Mesenchymal stem cell (in vitro differentiated cells and primary cell): ENCODE results near the gene CPNE5.

Experiments
- DNase-seq: peaks from one replicate; pipeline ENCODE4 v3.0.0-alpha.2; 2013
- H2AFZ ChIP-seq: one replicate; pipeline ENCODE4 v1.6.1; 2013; ENCODE audit warnings: low read depth, mild to moderate bottlenecking, control low read depth, inconsistent platforms, low read length, moderate library complexity
- H2AK5ac ChIP-seq: 2 replicates; pipeline ENCODE4 v1.6.1; 2013; ENCODE audit warnings: low read length, moderate library complexity, mild to moderate bottlenecking, inconsistent platforms; ENCODE audit not compliant: severe bottlenecking
- H2BK120ac ChIP-seq: one replicate; pipeline ENCODE4 v1.6.1; 2013; ENCODE audit warnings: low read depth, mild to moderate bottlenecking, inconsistent platforms, low read length, moderate library complexity
- H2BK12ac ChIP-seq, 2 experiments: one replicate each; pipeline ENCODE4 v1.6.1; 2013; ENCODE audit warnings: inconsistent platforms in 2 of 2, low read length in 2 of 2, mild to moderate bottlenecking in 2 of 2, moderate library complexity in 2 of 2, control low read depth in 1 of 2
- H2BK15ac ChIP-seq: one replicate; pipeline ENCODE4 v1.6.1; 2013; ENCODE audit warnings: mild to moderate bottlenecking, low read depth, inconsistent platforms; ENCODE audit not compliant: poor library complexity, severe bottlenecking
- H2BK5ac ChIP-seq: 2 replicates; pipeline ENCODE4 v1.6.1; 2013; ENCODE audit warnings: low read depth, mild to moderate bottlenecking, low read length, control low read depth, inconsistent platforms; ENCODE audit not compliant: poor library complexity, severe bottlenecking
- H3K14ac ChIP-seq, 2 experiments: one replicate each; pipeline ENCODE4 v1.6.1; 2013; ENCODE audit warnings: inconsistent platforms in 2 of 2, low read length in 2 of 2, control low read depth in 1 of 2, mild to moderate bottlenecking in 1 of 2, moderate library complexity in 1 of 2
- H3K18ac ChIP-seq, 2 experiments: one replicate each; pipeline ENCODE4 v1.6.1; 2013; ENCODE audit warnings: inconsistent platforms in 2 of 2, low read length in 2 of 2, control low read depth in 1 of 2, low read depth in 1 of 2, mild to moderate bottlenecking in 1 of 2
- H3K23ac ChIP-seq, 2 experiments: one replicate each; pipeline ENCODE4 v1.6.1; 2013; ENCODE audit warnings: inconsistent platforms in 2 of 2, low read length in 2 of 2, mild to moderate bottlenecking in 2 of 2, moderate library complexity in 2 of 2, control low read depth in 1 of 2
- H3K27ac ChIP-seq: 2 replicates; pipeline ENCODE4 v1.5.1; 2013; ENCODE audit warnings: mild to moderate bottlenecking, moderate library complexity, low read length, control low read depth, inconsistent platforms; ENCODE audit not compliant: poor library complexity, severe bottlenecking
- H3K27me3 ChIP-seq, 2 experiments: 2 replicates each; pipeline versions ENCODE4 v1.6.1 to v1.7.0; 2013; ENCODE audit warnings: low read length in 2 of 2, mild to moderate bottlenecking in 2 of 2, moderate library complexity in 2 of 2, control low read depth in 1 of 2, inconsistent platforms in 1 of 2; ENCODE audit not compliant: control insufficient read depth in 1 of 2, insufficient read depth in 1 of 2
- H3K36me3 ChIP-seq, 2 experiments: 2 replicates each; pipeline versions ENCODE4 v1.6.1 to v1.7.0; 2013; ENCODE audit warnings: low read length in 2 of 2, control low read depth in 1 of 2, inconsistent platforms in 1 of 2, low read depth in 1 of 2, mild to moderate bottlenecking in 1 of 2; ENCODE audit not compliant: insufficient read depth in 2 of 2, control insufficient read depth in 1 of 2
- H3K4ac ChIP-seq, 2 experiments: one replicate each; pipeline ENCODE4 v1.6.1; 2013; ENCODE audit warnings: inconsistent platforms in 2 of 2, low read length in 2 of 2, mild to moderate bottlenecking in 2 of 2, moderate library complexity in 2 of 2, control low read depth in 1 of 2, low read depth in 1 of 2
- H3K4me1 ChIP-seq: 2 replicates; pipeline ENCODE4 v1.6.1; 2013; ENCODE audit warnings: low read depth, low read length, control low read depth; ENCODE audit not compliant: control insufficient read depth, insufficient read depth
- H3K4me2 ChIP-seq: 2 replicates; pipeline ENCODE4 v1.6.1; 2013; ENCODE audit warnings: low read length, mild to moderate bottlenecking, inconsistent platforms; ENCODE audit not compliant: poor library complexity, severe bottlenecking
- H3K4me3 ChIP-seq, 2 experiments: 2 replicates each; pipeline versions ENCODE4 v1.5.1 to v1.7.0; 2013; ENCODE audit warnings: low read length in 2 of 2, mild to moderate bottlenecking in 2 of 2, control low read depth in 1 of 2, low read depth in 1 of 2; ENCODE audit not compliant: insufficient read depth in 1 of 2
- H3K79me1 ChIP-seq: replicated peaks from 2 replicates; pipeline ENCODE4 v1.6.1; 2013; ENCODE audit warnings: mild to moderate bottlenecking, control low read depth, low read length, inconsistent platforms; ENCODE audit not compliant: poor library complexity, severe bottlenecking
- H3K9ac ChIP-seq: 2 replicates; pipeline ENCODE4 v1.7.0; 2013; ENCODE audit warnings: mild to moderate bottlenecking, low read length, moderate library complexity
- H3K9me3 ChIP-seq: 2 replicates; pipeline ENCODE4 v1.7.0; 2013; ENCODE audit warnings: mild to moderate bottlenecking, low read length; ENCODE audit not compliant: control insufficient read depth
- H4K8ac ChIP-seq: one replicate; pipeline ENCODE4 v1.6.1; 2013; ENCODE audit warnings: inconsistent platforms, mild to moderate bottlenecking, low read length, moderate library complexity
- H4K91ac ChIP-seq: one replicate; pipeline ENCODE4 v1.6.1; 2013; ENCODE audit warnings: mild to moderate bottlenecking, low read length, inconsistent platforms
- WGBS: methylation state at CpG from one replicate; pipeline ENCODE4 v1.1.7; 2013; ENCODE audit warnings: mixed read lengths; 5-methylcytosine and 5-hydroxymethylcytosine counted together

The CPNE5 gene

GRCh38 chr6:36784376-36784636 lies 54.9 kb downstream of the CPNE5 start:
- no peak overlapping the region for H2BK12ac ChIP-seq
- H3K27ac ChIP-seq, result no peak overlapping the region
- no peak overlapping the region for H3K4me3 ChIP-seq
- H4K91ac ChIP-seq, result no peak overlapping the region
- H3K27me3 ChIP-seq, result peaks cover 18 to 59% of the 10 kb centered on the region in 2 experiments
- H3K9ac ChIP-seq, result no peak overlapping the region
- H3K4me2 ChIP-seq, result no peak overlapping the region
- no peaks in the 10 kb centered on the region for H3K79me1 ChIP-seq
- H2BK5ac ChIP-seq, result no peak overlapping the region
- no peak overlapping the region for H3K14ac ChIP-seq
- H2BK15ac ChIP-seq, result no peak overlapping the region
- H3K18ac ChIP-seq, result no peak overlapping the region
- H2BK120ac ChIP-seq, result no peak overlapping the region
- no peaks in the 10 kb centered on the region for H3K36me3 ChIP-seq
- H3K23ac ChIP-seq, result no peak overlapping the region
- no peak for DNase-seq
- H3K4ac ChIP-seq, result no peak overlapping the region
- no peaks in the 10 kb centered on the region for H3K4me1 ChIP-seq
- H2AFZ ChIP-seq, result no peak overlapping the region
- 65% methylated on average over 3 of the region's 3 CpGs for WGBS
- no peak overlapping the region for H2AK5ac ChIP-seq
- no peaks in the 10 kb centered on the region for H3K9me3 ChIP-seq
- no peak overlapping the region for H4K8ac ChIP-seq

DNA sequence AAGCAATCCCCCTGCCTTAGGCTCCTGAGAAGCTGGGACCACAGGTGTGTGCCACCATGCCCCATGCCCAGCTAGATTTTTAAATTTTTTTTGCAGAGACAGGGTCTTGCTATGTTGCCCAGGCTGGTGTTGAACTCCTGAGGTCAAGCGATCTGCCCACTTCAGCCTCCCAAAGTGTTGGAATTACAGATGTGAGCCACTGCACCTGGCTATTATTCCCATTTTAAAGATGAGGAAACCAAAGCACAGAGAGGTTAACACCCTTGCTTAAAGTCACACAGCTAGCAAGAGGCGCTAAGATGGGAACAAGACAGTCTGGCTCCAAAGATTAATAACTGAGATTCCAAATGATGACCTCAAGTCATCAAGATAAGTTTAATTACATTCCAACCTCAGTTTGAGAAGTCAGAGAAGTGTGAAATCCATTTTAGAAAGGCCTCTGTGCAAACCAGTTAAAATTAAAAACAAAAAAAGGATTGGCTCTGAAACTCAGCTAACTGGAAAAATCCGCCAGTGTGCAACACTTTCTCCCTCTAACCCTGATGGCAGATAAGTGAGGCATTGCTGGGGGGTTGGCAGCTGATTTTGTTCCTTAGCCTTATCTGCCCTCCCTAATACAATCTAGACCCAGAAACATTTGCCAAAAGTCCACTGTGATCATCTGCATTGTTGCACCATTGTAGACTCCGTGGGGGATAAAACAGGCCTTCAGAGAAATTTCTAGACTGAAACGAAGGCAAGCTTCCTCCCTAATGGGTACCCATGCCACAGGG lies 55.5 kb downstream of the CPNE5 start:
- no peaks in the 10 kb centered on the region for H3K36me3 ChIP-seq
- H4K91ac ChIP-seq, result no peak overlapping the region
- no peak overlapping the region for H3K4ac ChIP-seq
- no peak overlapping the region for H3K4me3 ChIP-seq
- no peaks in the 10 kb centered on the region for H3K79me1 ChIP-seq
- H3K4me1 ChIP-seq, result no peaks in the 10 kb centered on the region
- H2AFZ ChIP-seq, result no peak overlapping the region
- no peak overlapping the region for H2BK15ac ChIP-seq
- H3K9me3 ChIP-seq, result no peaks in the 10 kb centered on the region
- WGBS, result 83% methylated on average over 5 of the region's 5 CpGs
- DNase-seq, result no peak
- H2BK5ac ChIP-seq, result no peak overlapping the region
- no peak overlapping the region for H3K27ac ChIP-seq
- H3K4me2 ChIP-seq, result no peak overlapping the region
- no peak overlapping the region for H3K9ac ChIP-seq
- H3K23ac ChIP-seq, result no peak overlapping the region
- no peak overlapping the region for H3K14ac ChIP-seq
- peaks cover 16 to 59% of the 10 kb centered on the region in 2 experiments for H3K27me3 ChIP-seq
- no peak overlapping the region for H2AK5ac ChIP-seq
- no peak overlapping the region for H2BK12ac ChIP-seq
- H3K18ac ChIP-seq, result no peak overlapping the region
- H4K8ac ChIP-seq, result no peak overlapping the region
- no peak overlapping the region for H2BK120ac ChIP-seq

DNA sequence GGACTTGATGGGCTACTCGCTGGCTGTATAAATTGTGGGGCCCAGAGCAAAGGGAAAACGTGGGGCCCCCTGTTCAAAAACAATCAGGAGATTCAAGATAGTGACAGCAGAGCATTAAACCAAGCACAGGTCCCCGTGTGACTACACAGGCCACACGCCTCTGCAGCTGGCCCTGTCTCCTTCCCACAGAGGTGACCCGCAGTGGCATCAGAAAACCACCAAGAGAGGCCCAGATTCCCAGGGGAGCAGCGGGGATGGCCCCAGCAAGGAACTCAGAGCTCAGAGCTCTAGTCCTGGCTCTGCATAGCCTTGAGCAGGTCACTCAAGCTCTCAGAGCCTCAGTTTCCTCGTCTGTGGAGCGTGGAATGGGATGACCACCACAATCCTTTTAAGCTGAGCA lies 57.6 kb downstream of the CPNE5 start:
- Histone ChIP-seq H2AFZ (no peak overlapping the region), H2AK5ac (no peak overlapping the region), H3K4ac (no peak overlapping the region), H2BK5ac (no peak overlapping the region), H2BK15ac (no peak overlapping the region), H4K91ac (peak overlapping the region; percentile 23), H3K27ac (no peak overlapping the region), H3K23ac (no peak overlapping the region), H3K18ac (no peak overlapping the region), H3K4me1 (no peaks in the 10 kb centered on the region), H3K36me3 (no peaks in the 10 kb centered on the region), H3K27me3 (peaks cover 24 to 72% of the 10 kb centered on the region in 2 experiments), H3K79me1 (no peaks in the 10 kb centered on the region), H4K8ac (no peak overlapping the region), H2BK12ac (no peak overlapping the region), H3K4me2 (no peak overlapping the region), H2BK120ac (no peak overlapping the region), H3K4me3 (no peak overlapping the region), H3K14ac (no peak overlapping the region), H3K9ac (no peak overlapping the region), H3K9me3 (no peaks in the 10 kb centered on the region)
- peak; percentile 11 for DNase-seq
- 76% methylated on average over 8 of the region's 8 CpGs for WGBS

- Histone ChIP-seq H3K27me3 (peaks cover 30 to 76% of the 10 kb centered on the region in 2 experiments), H3K4me3 (no peak overlapping the region), H3K4ac (no peak overlapping the region), H3K18ac (no peak overlapping the region), H3K9me3 (no peaks in the 10 kb centered on the region), H2AFZ (no peak overlapping the region), H3K4me2 (no peak overlapping the region), H2BK120ac (no peak overlapping the region), H3K9ac (no peak overlapping the region), H2BK5ac (no peak overlapping the region), H4K8ac (no peak overlapping the region), H2AK5ac (no peak overlapping the region), H4K91ac (no peak overlapping the region), H3K27ac (no peak overlapping the region), H3K23ac (no peak overlapping the region), H2BK15ac (peak overlapping the region; percentile 41), H2BK12ac (no peak overlapping the region), H3K79me1 (no peaks in the 10 kb centered on the region), H3K14ac (no peak overlapping the region), H3K4me1 (peaks cover 2% of the 10 kb centered on the region), H3K36me3 (no peaks in the 10 kb centered on the region)
- no peak for DNase-seq
- WGBS, result 76% methylated on average over 11 of the region's 11 CpGs
These were observed 58.6 kb downstream of the CPNE5 start for GRCh38 chr6:36780442-36781177.
